Muscle of back (tissue), 11 donors: ENCODE data around the gene TAS1R3. TPM values are rescaled to one million over a fixed set of nuclear protein-coding genes. Genes with fewer than 3 reads are reported as not detected.
A peak's percentile ranks its signal among the peaks of the same experiment; 100 is the strongest.

Experiments
- DNase-seq, 3 donors: peaks; one replicate each; pipeline versions ENCODE4 v3.0.0 to v3.0.0-alpha.2; 2013
- polyA plus RNA-seq, 10 donors: library from polyadenylated mRNA; unstranded; fragments of 120-200 nt; gene quantifications; one replicate each; pipeline ENCODE4 v1.2.1, GENCODE V29; 2013; ENCODE audit not compliant: insufficient read length in 10 of 10

TAS1R3 gene
- polyA plus RNA-seq, 10 donors: 1.4 to 3.2 (median 1.9) TPM

GRCh38 chr1:1294250-1294890, 36.7 kb upstream of the TAS1R3 start:
- no peak for DNase-seq

GRCh38 chr1:1295154-1295923, 35.7 kb upstream of the TAS1R3 start:
- DNase-seq: no peak

DNA sequence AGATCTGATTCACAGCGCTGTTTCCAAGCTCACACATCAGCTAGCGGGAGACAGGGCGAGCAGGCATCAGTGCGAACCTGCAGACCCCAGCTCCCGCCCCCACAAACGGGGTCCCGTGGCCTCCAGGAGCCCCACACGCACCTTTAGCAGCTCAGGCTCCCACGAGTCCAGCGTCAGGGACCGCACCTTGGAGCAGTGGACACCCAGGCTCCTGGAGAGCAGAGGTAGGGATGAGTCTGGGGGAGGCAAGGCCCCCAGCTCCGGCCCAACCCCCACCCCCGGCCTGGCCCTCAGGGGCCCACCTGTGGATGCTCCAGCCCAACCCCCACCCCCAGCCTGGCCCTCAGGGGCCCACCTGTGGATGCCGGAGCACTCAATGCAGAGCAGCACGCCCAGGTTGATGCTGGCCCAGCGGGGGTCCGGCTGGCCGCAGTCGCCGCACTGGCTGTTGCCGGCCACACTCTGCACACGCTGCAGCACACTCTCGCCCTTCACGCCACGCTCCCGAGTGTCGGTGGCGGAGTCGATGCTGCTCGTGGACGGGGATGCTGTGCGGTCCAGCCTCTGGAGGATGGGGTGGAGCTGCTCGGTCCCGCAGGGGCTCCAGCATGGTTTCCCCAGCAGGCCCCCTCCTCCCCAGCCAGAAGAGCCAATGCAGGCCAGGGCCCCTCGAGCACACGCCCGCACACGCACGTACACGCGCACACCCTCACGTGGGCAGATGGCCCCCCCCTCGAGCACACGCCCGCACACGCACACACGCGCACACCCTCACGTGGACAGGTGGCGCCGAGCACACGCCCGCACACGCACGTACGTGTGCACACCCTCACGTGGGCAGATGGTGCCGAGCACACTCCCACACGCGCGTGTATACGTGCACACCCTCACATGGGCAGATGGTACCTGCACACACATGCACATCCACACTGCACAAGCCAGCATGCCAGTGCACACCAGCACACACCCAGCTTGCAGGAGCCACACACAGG, 34.7 kb upstream of the TAS1R3 start:
- DNase-seq: no peak

GRCh38 chr1:1297802-1298424, 33.2 kb upstream of the TAS1R3 start:
- DNase-seq: no peak

DNA sequence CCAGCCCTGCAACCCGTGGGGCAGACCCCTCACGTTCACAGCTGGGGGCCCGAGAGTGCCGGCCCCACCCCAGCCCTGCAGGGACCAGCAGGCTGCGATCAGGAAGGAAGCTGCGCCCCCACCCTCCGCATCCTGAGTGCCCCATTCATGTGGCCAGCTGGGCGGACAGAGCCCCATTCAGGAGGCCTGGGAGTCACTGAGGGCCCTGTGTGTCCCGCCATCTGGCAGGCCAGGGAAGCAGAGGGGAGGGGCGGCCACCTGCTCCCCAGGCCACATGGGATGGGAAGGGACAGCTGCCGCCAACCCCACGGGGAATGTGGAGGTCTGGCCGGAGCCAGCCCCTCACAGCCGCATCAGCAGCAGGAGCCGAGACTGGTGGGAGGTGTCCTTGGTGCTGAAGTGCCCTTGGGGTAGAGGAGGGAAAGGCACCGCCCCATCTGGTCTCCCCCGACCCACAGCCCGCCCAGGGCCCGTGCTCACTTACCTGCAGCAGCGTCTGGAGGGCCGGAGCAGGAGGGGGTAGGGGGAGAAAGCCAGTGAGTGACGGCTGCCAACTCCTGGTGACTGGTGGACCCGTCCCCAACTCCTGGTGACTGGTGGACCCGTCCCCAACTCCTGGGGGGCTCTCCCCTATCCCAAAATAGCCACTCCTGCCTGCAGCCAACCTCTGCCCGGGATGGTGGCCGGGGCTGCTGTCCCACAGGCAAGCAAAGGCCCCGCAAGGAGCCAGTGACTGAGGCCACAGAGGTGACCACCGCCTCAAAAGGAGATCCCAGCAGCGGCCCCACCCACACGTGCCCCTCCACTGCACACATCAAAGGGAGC, 32.0 kb upstream of the TAS1R3 start:
- peak; percentile 55 to 76 (median 61) for DNase-seq

DNA sequence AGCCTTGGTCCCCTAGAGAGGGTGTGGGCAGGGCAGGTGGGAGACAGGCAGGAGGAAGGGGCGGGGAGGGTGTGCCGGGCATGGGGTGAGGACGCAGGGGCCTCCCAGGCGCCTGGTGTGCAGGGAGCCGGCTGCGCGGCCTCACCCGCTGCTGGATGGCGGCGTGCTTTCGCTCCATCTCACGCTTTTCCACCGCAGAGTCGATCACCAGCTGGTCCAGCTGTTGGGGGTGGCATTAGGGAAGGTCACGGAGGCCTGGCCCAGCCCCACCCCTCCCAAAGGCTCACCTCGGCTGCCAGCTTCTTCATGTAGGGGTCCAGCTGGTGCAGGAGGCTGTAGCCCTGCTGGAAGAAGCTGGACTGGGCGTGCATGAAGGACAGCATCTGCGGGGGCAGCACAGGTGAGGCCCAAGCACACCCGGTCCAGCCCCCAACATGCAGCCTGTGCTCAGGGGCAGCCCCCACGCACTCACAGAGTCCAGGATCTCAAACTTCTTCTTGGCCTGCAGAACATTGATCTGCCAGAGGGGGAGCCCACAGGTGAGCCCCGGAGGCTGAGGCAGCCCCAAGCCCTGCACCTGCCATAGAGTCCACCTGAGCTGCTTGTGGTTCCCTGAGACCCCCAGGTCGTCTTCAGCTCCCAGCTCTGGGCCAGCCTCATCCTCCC, 31.3 kb upstream of the TAS1R3 start:
- DNase-seq: no peak

DNA sequence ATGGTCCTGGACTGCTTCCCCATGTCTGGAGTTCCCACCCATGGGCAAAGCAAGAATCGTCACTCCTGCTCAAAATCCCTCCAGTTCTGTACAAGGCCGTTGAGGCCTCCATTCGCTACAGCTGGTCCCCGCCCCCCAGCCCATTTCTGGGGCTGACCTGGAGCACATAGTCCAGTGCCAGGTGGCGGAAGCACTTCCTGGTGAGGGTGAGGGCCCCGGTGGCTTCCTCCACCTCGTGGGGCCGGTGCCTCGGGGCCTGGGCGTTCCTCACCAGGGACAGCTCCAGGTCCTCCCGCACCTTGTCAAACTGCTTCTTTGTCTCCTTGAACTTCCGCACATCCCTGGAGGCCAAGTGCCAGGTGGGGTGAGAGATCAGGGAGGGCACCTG, 30.7 kb upstream of the TAS1R3 start:
- no peak for DNase-seq

DNA sequence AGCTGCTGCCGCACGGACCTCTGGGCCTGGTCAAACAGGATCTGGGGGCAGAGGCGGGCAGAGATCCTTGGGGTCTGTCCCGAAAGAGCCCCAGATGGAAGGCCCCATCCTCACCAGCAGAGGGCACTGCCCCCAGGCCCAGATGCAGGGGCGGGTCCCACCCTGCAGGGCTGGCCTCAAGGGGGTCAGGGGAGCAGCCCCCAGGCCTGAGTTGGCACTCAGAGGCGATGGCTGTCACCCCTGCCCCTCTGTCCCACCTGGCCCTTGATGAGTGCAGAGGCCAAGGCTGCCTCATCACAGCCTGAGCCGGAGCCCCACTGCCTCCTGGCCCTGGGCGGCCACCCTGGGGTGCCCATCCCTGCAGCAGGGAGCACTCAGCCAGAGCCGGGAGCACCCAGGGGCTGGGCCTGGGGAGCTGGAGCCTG, 29.1 kb upstream of the TAS1R3 start:
- DNase-seq: no peak

DNA sequence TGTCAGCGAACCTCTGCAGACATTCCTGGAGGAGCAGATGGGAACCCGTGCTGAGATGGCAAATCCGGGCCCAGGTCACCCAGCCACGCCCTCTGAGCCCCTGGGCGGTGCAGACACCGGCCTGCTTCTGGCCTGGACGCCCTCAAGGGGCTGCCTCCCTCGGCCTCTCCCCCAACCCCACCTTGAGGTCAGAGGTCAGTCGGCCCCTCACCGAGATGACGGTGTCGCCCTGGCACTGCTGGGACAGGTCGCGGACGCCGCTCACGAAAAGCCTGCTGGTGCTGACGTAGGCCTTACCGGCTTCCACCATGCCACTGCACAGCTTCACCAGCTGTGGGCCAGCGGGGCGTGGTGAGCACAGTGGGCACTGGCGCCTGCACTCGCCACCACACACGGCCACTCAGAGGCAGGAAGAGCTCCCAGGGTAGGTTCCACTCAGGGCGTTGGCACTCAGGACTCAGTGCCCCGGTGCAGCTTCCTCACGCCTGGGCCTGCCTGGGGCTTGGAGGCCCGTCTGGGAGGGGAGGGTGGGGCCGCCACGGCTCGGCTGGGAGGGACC, 28.1 kb upstream of the TAS1R3 start:
- no peak for DNase-seq

- no peak for DNase-seq
Measured at GRCh38 chr1:1303736-1304135, 27.3 kb upstream of the TAS1R3 start.

GRCh38 chr1:1304331-1305299, 26.5 kb upstream of the TAS1R3 start:
- peak; percentile 57 to 79 (median 69) for DNase-seq

DNA sequence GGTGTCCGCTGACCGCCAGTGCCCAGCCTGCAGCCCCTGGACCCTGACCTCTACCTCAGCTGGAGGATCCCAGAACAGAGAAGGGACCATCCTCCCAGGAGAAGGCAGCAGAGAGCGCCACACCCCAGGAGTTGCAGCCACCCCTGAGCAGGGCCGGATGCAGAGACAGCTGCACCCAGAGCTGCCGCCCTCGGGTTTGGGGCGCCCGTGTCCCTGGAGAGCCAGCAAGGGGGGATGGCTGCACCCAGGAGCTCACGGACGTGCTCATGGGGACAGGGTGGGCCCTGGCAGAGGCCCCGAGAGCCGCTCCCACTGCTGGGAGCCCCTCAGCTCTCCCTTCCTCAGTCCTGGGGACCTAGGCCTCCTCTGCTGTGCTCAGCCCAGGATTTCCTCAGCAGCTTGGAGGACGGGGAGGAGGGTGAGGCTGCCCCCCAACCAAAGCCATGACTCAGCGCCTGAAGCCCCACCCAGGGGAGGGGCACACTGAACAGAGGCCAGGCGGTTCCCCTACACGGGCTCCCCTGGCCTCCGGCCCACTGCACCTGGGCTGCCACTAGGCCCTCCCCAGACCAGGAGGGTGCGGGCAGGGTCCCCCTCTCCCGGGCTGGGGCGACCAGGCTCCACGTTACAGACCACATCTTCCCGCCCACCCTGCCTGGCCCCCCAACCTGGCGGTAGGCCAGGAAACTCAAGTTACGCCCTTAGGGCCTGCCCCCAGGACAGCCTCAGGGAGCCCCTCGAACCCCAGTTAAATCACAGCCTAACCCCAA, 25.6 kb upstream of the TAS1R3 start:
- DNase-seq: peak; percentile 62 to 84 (median 64)

DNA sequence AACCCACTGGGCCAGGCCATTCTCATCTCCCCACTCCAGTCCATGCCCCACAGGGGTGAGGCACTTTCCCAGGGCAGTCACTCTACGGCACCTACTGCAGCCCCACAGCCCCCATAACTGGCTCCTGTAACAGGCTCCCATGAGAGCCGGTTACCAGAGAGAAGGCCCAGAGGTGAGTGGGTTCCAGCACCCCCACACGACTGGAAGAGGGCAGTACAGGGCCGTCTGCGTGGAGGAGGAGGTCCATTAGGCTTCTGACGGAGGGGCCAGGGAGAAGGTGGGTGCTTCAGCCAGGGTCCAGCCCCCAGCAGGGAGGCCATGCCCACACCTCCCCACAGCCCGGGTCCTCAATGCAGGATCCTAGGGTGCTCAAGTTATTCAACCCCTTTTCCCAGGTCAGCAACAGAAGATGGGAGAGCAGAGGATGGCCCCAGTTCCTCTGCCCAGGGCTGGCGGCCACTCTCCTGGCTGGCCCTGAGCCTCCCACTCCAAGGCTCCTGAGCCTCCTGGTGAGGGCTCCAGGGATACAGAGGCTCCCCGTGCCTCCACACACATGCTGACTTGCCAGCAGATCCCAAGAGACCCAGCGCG, 24.9 kb upstream of the TAS1R3 start:
- no peak for DNase-seq

DNA sequence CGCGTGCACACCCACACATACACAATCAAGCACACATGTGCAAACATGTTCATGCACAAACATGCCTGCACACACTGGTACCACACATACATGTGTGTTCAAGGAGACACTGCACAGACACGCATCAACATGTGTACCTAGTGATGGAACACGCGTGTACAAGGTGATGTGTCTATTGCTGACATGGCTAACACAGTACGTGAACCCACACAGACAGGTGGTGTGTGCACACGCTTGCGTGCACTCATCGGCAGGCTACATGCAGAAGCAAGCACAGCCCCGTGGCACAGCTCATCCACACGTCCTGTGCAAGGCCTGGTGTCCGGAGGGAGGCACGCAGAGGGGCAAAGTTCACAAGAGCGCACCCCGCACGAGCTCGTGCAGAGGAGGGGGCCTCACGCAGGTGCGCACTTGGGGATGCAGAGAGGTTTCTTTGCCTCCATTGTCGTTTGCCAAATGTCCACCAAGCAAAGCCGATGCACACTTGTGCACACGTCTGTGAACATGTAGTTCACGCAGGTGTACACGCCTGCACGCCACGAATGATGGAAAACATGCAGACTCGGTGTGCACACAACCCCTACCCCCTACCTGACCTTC, 24.3 kb upstream of the TAS1R3 start:
- peak in 1 of 3 donors; percentile 51 for DNase-seq

GRCh38 chr1:1307261-1307922, 23.7 kb upstream of the TAS1R3 start:
- peak in 1 of 3 donors; percentile 58 for DNase-seq
